Smooth muscle cell (in vitro differentiated cells): ENCODE measurements around the gene UVRAG. TPM values are rescaled to one million over a fixed set of nuclear protein-coding genes. Genes with fewer than 3 reads are reported as not detected.
A peak's percentile ranks its signal among the peaks of the same experiment; 100 is the strongest.

Experiments
- DNase-seq: peaks from one replicate; lab custom pipeline; 2025; ENCODE audit not compliant: unreplicated experiment; lab: John Stamatoyannopoulos, UW
- H2AFZ ChIP-seq: fragments of 200-600 bp; sonication (generic); 2 replicates; pipeline ENCODE4 v1.6.0; 2016; ENCODE audit warnings: antibody characterized with exemption, low read depth, mild to moderate bottlenecking
- H3F3A ChIP-seq: fragments of 200-600 bp; sonication (generic); 2 replicates; pipeline ENCODE4 v1.6.0; 2017; ENCODE audit warnings: antibody characterized with exemption, low read depth
- H3K27ac ChIP-seq: fragments of 200-600 bp; sonication (generic); 2 replicates; pipeline ENCODE4 v1.5.1; 2016; ENCODE audit warnings: low read depth, mild to moderate bottlenecking
- H3K27me3 ChIP-seq: fragments of 200-600 bp; sonication (generic); 2 replicates; pipeline ENCODE4 v1.6.1; 2016; ENCODE audit warnings: low read depth, mild to moderate bottlenecking
- H3K36me3 ChIP-seq: fragments of 200-600 bp; sonication (generic); 2 replicates; pipeline ENCODE4 v1.5.1; 2016; ENCODE audit warnings: low read depth
- H3K4me1 ChIP-seq: fragments of 200-600 bp; sonication (generic); 2 replicates; pipeline ENCODE4 v1.5.1; 2016; ENCODE audit warnings: low read depth
- H3K4me2 ChIP-seq: fragments of 200-600 bp; sonication (generic); 2 replicates; pipeline ENCODE4 v1.6.0; 2016; ENCODE audit warnings: mild to moderate bottlenecking
- H3K4me3 ChIP-seq: fragments of 200-600 bp; sonication (generic); 2 replicates; pipeline ENCODE4 v1.5.1; 2016; ENCODE audit warnings: mild to moderate bottlenecking
- H3K79me2 ChIP-seq: fragments of 200-600 bp; sonication (generic); 2 replicates; pipeline ENCODE4 v1.6.0; 2016; ENCODE audit warnings: low read depth, mild to moderate bottlenecking
- H3K9ac ChIP-seq: fragments of 200-600 bp; sonication (generic); 2 replicates; pipeline ENCODE4 v1.6.0; 2016; ENCODE audit warnings: low read depth
- H3K9me3 ChIP-seq: fragments of 200-600 bp; sonication (generic); replicated peaks from 2 replicates; pipeline ENCODE4 v1.5.1; 2016; ENCODE audit warnings: low read depth
- H4K20me1 ChIP-seq: fragments of 200-600 bp; sonication (generic); 2 replicates; pipeline ENCODE4 v1.6.0; 2016; ENCODE audit warnings: low read depth
- CTCF ChIP-seq: fragments of 200-600 bp; sonication (generic); IDR thresholded peaks from 2 replicates; pipeline ENCODE4 v1.5.1; 2017; ENCODE audit warnings: borderline replicate concordance, mild to moderate bottlenecking, antibody characterized with exemption; ENCODE audit not compliant: insufficient read depth, poor library complexity, severe bottlenecking
- WGBS: methylation state at CpG from one replicate; pipeline ENCODE4 v1.1.7; 2016; ENCODE audit warnings: low lambda C conversion rate; 5-methylcytosine and 5-hydroxymethylcytosine counted together
- polyA plus RNA-seq: library from polyadenylated mRNA; unstranded; fragments of >200 nt; fragmentation: Nextera tagmentation; extraction: Ambion mirVana; gene quantifications from 2 replicates; pipeline ENCODE4 v1.2.1, GENCODE V29; 2016
- total RNA-seq: library from RNA; depleted of rRNA; stranded (reverse); fragments of >200 nt; gene quantifications from 2 replicates; pipeline ENCODE4 v1.2.3, GENCODE V29; 2014

UVRAG gene
- total and polyA plus RNA-seq, 2 experiments from 2014 or later: 12.9 to 20.2 TPM

GRCh38 chr11:76152086-76152681 lies 337.2 kb downstream of the UVRAG start:
- H3K9ac ChIP-seq: no peak overlapping the region
- H3K27ac ChIP-seq: no peak overlapping the region
- H3K4me1 ChIP-seq: peaks cover 9% of the 10 kb centered on the region
- peak overlapping the region; percentile 86 for H2AFZ ChIP-seq
- H3K4me3 ChIP-seq: peak overlapping the region; percentile 40
- H3K36me3 ChIP-seq: no peaks in the 10 kb centered on the region
- H4K20me1 ChIP-seq: no peaks in the 10 kb centered on the region
- no peaks in the 10 kb centered on the region for H3K27me3 ChIP-seq
- H3K4me2 ChIP-seq: peak overlapping the region; percentile 84
- no peaks in the 10 kb centered on the region for H3K9me3 ChIP-seq
- H3F3A ChIP-seq: peaks cover 3% of the 10 kb centered on the region
- WGBS: 19% methylated on average over 30 of the region's 30 CpGs
- TF ChIP-seq CTCF: peak; percentile 93
- peak; percentile 32 for DNase-seq
- no peaks in the 10 kb centered on the region for H3K79me2 ChIP-seq

GRCh38 chr11:76152741-76153570 lies 337.9 kb downstream of the UVRAG start:
- H3K9ac ChIP-seq: peak overlapping the region; percentile 6
- peak overlapping the region; percentile 84 for H3K4me2 ChIP-seq
- H4K20me1 ChIP-seq: no peaks in the 10 kb centered on the region
- H3F3A ChIP-seq: peaks cover 3% of the 10 kb centered on the region
- no peaks in the 10 kb centered on the region for H3K9me3 ChIP-seq
- peak overlapping the region; percentile 40 for H3K4me3 ChIP-seq
- no peaks in the 10 kb centered on the region for H3K36me3 ChIP-seq
- no peak for TF ChIP-seq CTCF
- H3K27me3 ChIP-seq: no peaks in the 10 kb centered on the region
- peaks cover 9% of the 10 kb centered on the region for H3K4me1 ChIP-seq
- H3K79me2 ChIP-seq: no peaks in the 10 kb centered on the region
- peak overlapping the region; percentile 86 for H2AFZ ChIP-seq
- 58% methylated on average over 13 of the region's 13 CpGs for WGBS
- DNase-seq: no peak
- peak overlapping the region; percentile 82 for H3K27ac ChIP-seq

- H3K4me2 ChIP-seq: peak overlapping the region; percentile 84
- peak overlapping the region; percentile 3 for H2AFZ ChIP-seq
- no peaks in the 10 kb centered on the region for H3K79me2 ChIP-seq
- no peak for TF ChIP-seq CTCF
- DNase-seq: no peak
- H4K20me1 ChIP-seq: no peaks in the 10 kb centered on the region
- no peaks in the 10 kb centered on the region for H3K9me3 ChIP-seq
- H3K4me3 ChIP-seq: no peak overlapping the region
- peaks cover 3% of the 10 kb centered on the region for H3F3A ChIP-seq
- H3K27ac ChIP-seq: peak overlapping the region; percentile 82
- H3K9ac ChIP-seq: no peak overlapping the region
- H3K36me3 ChIP-seq: no peaks in the 10 kb centered on the region
- WGBS: 7% methylated on average over 6 of the region's 6 CpGs
- no peaks in the 10 kb centered on the region for H3K27me3 ChIP-seq
- H3K4me1 ChIP-seq: peaks cover 9% of the 10 kb centered on the region
Measured at GRCh38 chr11:76153571-76153923, 338.5 kb downstream of the UVRAG start.
